Vagina (tissue), 2 donors: Measurements from ENCODE around the gene TBC1D32. TPM values are rescaled to one million over a fixed set of nuclear protein-coding genes. Genes with fewer than 3 reads are reported as not detected.

Experiments used
- DNase-seq, 2 donors: peaks; one replicate each; pipeline ENCODE4 v3.0.0-alpha.2; 2017; ENCODE audit errors: extremely low spot score in 2 of 2
- H3K27ac ChIP-seq: fragments of 200-600 bp; sonication (generic); one replicate; pipeline ENCODE4 v1.5.1; 2019
- H3K27me3 ChIP-seq: fragments of 200-600 bp; sonication (generic); one replicate; pipeline ENCODE4 v1.5.1; 2019
- H3K36me3 ChIP-seq, 2 donors: fragments of 200-600 bp; sonication (generic); one replicate each; pipeline ENCODE4 v1.5.1; 2017 to 2019
- H3K4me1 ChIP-seq: fragments of 200-600 bp; sonication (generic); one replicate; pipeline ENCODE4 v1.5.1; 2019
- H3K4me3 ChIP-seq, 2 donors: fragments of 200-600 bp; sonication (generic); 1 replicate in 1 of 2; 2 replicates in 1 of 2; pipeline ENCODE4 v1.5.1; 2016 to 2019
- H3K9me3 ChIP-seq: fragments of 200-600 bp; sonication (generic); one replicate; pipeline ENCODE4 v1.5.1; 2019
- POLR2A ChIP-seq, 2 donors: fragments of 450-650 bp; IDR thresholded peaks; one replicate each; pipeline ENCODE4 v1.6.1; 2017; ENCODE audit warnings: antibody characterized with exemption in 2 of 2, mild to moderate bottlenecking in 2 of 2, moderate library complexity in 2 of 2
- POLR2AphosphoS5 ChIP-seq, 2 donors: sonication (generic); formaldehyde crosslinking; IDR thresholded peaks; one replicate each; pipeline ENCODE4 v1.9.0; 2017; ENCODE audit warnings: antibody characterized with exemption in 2 of 2, mild to moderate bottlenecking in 2 of 2, low read depth in 1 of 2; ENCODE audit not compliant: insufficient read depth in 1 of 2
- intact Hi-C: fragments of 100-400 bp; cut with DNase I; formaldehyde crosslinking; loops from one replicate; pipeline ENCODE4 v1.15.1; 2023
- total RNA-seq: library from RNA; depleted of rRNA; stranded (reverse); fragments of >200 nt; gene quantifications from one replicate; pipeline ENCODE4 v1.2.3, GENCODE V29; 2016
- TF ChIP-seq, protein P1 (sequence below), 3 experiments: fragments of 450-650 bp in 2 of 3; fragments of 200-600 bp in 1 of 3; sonication (generic) in 1 of 3; IDR thresholded peaks; one replicate each; pipeline ENCODE4 v1.5.1; 2017 to 2019; ENCODE audit warnings: antibody characterized with exemption in 3 of 3, mild to moderate bottlenecking in 2 of 3, moderate library complexity in 2 of 3

The TBC1D32 gene
- total RNA-seq, 1 donor from 2014 or later: 9.8 TPM

DNA sequence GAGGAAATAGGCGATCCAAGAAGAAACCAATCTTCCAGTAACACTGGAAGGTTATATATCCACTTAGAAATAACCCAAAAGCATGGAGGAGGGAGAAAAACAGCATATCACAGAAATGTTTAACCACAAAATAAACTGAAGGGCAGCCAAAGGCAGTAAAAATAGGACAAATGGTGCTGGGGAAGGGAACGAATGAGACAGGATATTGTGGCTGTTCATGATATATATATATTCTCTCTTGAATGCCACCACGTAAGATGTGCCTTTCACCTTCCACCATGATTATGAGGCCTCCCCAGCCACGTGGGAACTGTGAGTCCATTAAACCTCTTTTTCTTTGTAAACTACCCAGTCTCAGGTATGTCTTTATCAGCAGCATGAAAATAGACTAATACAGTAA, 162.4 kb downstream of the TBC1D32 start:
- no peak for DNase-seq
- intact Hi-C loops: no loop called here
- H3K27ac ChIP-seq: no peak overlapping the region
- no peaks in the 10 kb centered on the region for H3K9me3 ChIP-seq
- H3K27me3 ChIP-seq: no peaks in the 10 kb centered on the region
- H3K36me3 ChIP-seq: no peaks in the 10 kb centered on the region
- no peak overlapping the region for H3K4me3 ChIP-seq
- H3K4me1 ChIP-seq: no peaks in the 10 kb centered on the region
- TF ChIP-seq POLR2AphosphoS5 (IDR thresholded peaks at IDR 0.05; ENCODE audit: insufficient read depth in 1 of 2, low read depth in 1 of 2): no peak
- TF ChIP-seq, protein P1, sequence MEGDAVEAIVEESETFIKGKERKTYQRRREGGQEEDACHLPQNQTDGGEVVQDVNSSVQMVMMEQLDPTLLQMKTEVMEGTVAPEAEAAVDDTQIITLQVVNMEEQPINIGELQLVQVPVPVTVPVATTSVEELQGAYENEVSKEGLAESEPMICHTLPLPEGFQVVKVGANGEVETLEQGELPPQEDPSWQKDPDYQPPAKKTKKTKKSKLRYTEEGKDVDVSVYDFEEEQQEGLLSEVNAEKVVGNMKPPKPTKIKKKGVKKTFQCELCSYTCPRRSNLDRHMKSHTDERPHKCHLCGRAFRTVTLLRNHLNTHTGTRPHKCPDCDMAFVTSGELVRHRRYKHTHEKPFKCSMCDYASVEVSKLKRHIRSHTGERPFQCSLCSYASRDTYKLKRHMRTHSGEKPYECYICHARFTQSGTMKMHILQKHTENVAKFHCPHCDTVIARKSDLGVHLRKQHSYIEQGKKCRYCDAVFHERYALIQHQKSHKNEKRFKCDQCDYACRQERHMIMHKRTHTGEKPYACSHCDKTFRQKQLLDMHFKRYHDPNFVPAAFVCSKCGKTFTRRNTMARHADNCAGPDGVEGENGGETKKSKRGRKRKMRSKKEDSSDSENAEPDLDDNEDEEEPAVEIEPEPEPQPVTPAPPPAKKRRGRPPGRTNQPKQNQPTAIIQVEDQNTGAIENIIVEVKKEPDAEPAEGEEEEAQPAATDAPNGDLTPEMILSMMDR (IDR thresholded peaks at IDR 0.05): no peak
- no peak for TF ChIP-seq POLR2A (IDR thresholded peaks at IDR 0.05)

- no peak overlapping the region for H3K27ac ChIP-seq
- H3K4me3 ChIP-seq: no peak overlapping the region
- H3K27me3 ChIP-seq: no peaks in the 10 kb centered on the region
- TF ChIP-seq POLR2A (IDR thresholded peaks at IDR 0.05): no peak
- TF ChIP-seq, protein P1 (IDR thresholded peaks at IDR 0.05): no peak
- TF ChIP-seq POLR2AphosphoS5 (IDR thresholded peaks at IDR 0.05; ENCODE audit: insufficient read depth in 1 of 2, low read depth in 1 of 2): no peak
- no peaks in the 10 kb centered on the region for H3K9me3 ChIP-seq
- intact Hi-C loops: no loop called here
- H3K36me3 ChIP-seq: peaks cover 0 to 19% of the 10 kb centered on the region in 2 donors
- DNase-seq: no peak
- H3K4me1 ChIP-seq: no peaks in the 10 kb centered on the region
Measured at GRCh38 chr6:121161886-121162285, 172.4 kb downstream of the TBC1D32 start.

DNA sequence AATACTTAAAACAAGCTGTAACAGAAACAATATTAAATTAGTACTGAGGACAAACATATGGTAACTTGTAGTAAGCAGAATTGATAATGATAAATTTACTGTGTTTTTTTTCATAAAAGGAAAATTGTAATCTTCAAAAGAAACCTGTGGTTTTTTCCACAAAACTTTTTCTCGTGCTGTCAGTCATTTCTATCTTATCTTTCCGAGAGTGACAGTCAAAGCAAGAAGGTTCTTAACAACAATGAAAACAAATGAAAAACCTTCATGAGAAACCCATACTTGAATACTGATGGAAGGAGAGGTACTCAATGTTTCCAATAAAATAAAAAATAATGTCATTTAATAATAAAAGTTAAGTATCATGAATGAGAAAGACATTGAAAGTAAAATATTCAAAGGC, 174.0 kb downstream of the TBC1D32 start:
- no peak for DNase-seq
- peaks cover 0 to 19% of the 10 kb centered on the region in 2 donors for H3K36me3 ChIP-seq
- H3K27ac ChIP-seq: no peak overlapping the region
- TF ChIP-seq POLR2AphosphoS5 (IDR thresholded peaks at IDR 0.05; ENCODE audit: insufficient read depth in 1 of 2, low read depth in 1 of 2) (no peak), POLR2A (IDR thresholded peaks at IDR 0.05) (no peak)
- TF ChIP-seq, protein P1 (IDR thresholded peaks at IDR 0.05): no peak
- intact Hi-C loops: no loop called here
- H3K9me3 ChIP-seq: no peaks in the 10 kb centered on the region
- H3K27me3 ChIP-seq: no peaks in the 10 kb centered on the region
- no peaks in the 10 kb centered on the region for H3K4me1 ChIP-seq
- no peak overlapping the region for H3K4me3 ChIP-seq

GRCh38 chr6:121158891-121159290, 175.4 kb downstream of the TBC1D32 start:
- Histone ChIP-seq H3K36me3 (peaks cover 0 to 24% of the 10 kb centered on the region in 2 donors), H3K27me3 (no peaks in the 10 kb centered on the region), H3K4me1 (no peaks in the 10 kb centered on the region), H3K27ac (no peak overlapping the region), H3K4me3 (no peak overlapping the region), H3K9me3 (no peaks in the 10 kb centered on the region)
- TF ChIP-seq POLR2AphosphoS5 (IDR thresholded peaks at IDR 0.05; ENCODE audit: insufficient read depth in 1 of 2, low read depth in 1 of 2) (no peak), POLR2A (IDR thresholded peaks at IDR 0.05) (no peak)
- TF ChIP-seq, protein P1 (IDR thresholded peaks at IDR 0.05): no peak
- intact Hi-C loops: no loop called here
- DNase-seq: no peak

GRCh38 chr6:121158438-121158837, 175.8 kb downstream of the TBC1D32 start:
- Histone ChIP-seq H3K36me3 (peaks cover 0 to 28% of the 10 kb centered on the region in 2 donors), H3K27ac (no peak overlapping the region), H3K4me3 (no peak overlapping the region), H3K27me3 (no peaks in the 10 kb centered on the region), H3K9me3 (no peaks in the 10 kb centered on the region), H3K4me1 (no peaks in the 10 kb centered on the region)
- DNase-seq: no peak
- intact Hi-C loops: no loop called here
- TF ChIP-seq POLR2A (IDR thresholded peaks at IDR 0.05) (no peak), POLR2AphosphoS5 (IDR thresholded peaks at IDR 0.05; ENCODE audit: insufficient read depth in 1 of 2, low read depth in 1 of 2) (no peak)
- TF ChIP-seq, protein P1 (IDR thresholded peaks at IDR 0.05): no peak
